SU-DHL-6 (cell line): ENCODE measurements around the gene ADCY7.

Experiments
- H2AFZ ChIP-seq: fragments of 200-600 bp; sonication (generic); 2 replicates; pipeline ENCODE4 v1.6.1; 2014; ENCODE audit warnings: low read depth, mild to moderate bottlenecking, moderate library complexity, mixed read lengths, antibody characterized with exemption, low read length; ENCODE audit not compliant: severe bottlenecking
- H3F3A ChIP-seq: fragments of 200-600 bp; shearing (Covaris generic); 2 replicates; pipeline ENCODE4 v1.6.0; 2016; ENCODE audit warnings: antibody characterized with exemption, mild to moderate bottlenecking; ENCODE audit not compliant: insufficient read depth
- H3K27ac ChIP-seq: fragments of 200-600 bp; sonication (generic); 2 replicates; pipeline ENCODE4 v1.5.1; 2016; ENCODE audit warnings: low read depth, mild to moderate bottlenecking, low read length, moderate library complexity, mixed read lengths
- H3K27me3 ChIP-seq: fragments of 200-600 bp; sonication (generic), shearing (Covaris generic); 2 replicates; pipeline ENCODE4 v1.6.0; 2014; ENCODE audit warnings: mild to moderate bottlenecking, low read length
- H3K36me3 ChIP-seq: fragments of 200-600 bp; sonication (generic); 2 replicates; pipeline ENCODE4 v1.6.1; 2014; ENCODE audit warnings: mild to moderate bottlenecking, low read length, mixed read lengths
- H3K4me2 ChIP-seq: fragments of 300-600, 200-600 bp; shearing (Covaris generic), sonication (generic); 2 replicates; pipeline ENCODE4 v1.6.0; 2014; ENCODE audit warnings: low read length, low read depth, mild to moderate bottlenecking; ENCODE audit not compliant: poor library complexity, severe bottlenecking
- H3K4me3 ChIP-seq: fragments of 200-600 bp; sonication (generic); 2 replicates; pipeline ENCODE4 v1.5.1; 2014; ENCODE audit warnings: antibody characterized with exemption, low read length, mild to moderate bottlenecking, mixed read lengths; ENCODE audit not compliant: insufficient read depth, poor library complexity, severe bottlenecking
- H3K79me2 ChIP-seq: fragments of 200-600 bp; sonication (generic); 2 replicates; pipeline ENCODE4 v1.6.1; 2014; ENCODE audit warnings: mild to moderate bottlenecking, low read length, moderate library complexity; ENCODE audit not compliant: insufficient read depth
- H3K9ac ChIP-seq: fragments of 200-600 bp; sonication (generic); 2 replicates; pipeline ENCODE4 v1.7.0; 2014; ENCODE audit warnings: mild to moderate bottlenecking, low read length
- H3K9me2 ChIP-seq: fragments of 200-600 bp; sonication (generic); replicated peaks from 2 replicates; pipeline ENCODE4 v1.6.1; 2014; ENCODE audit warnings: low read length; ENCODE audit not compliant: insufficient read depth
- H3K9me3 ChIP-seq: fragments of 200-600 bp; sonication (generic); 2 replicates; pipeline ENCODE4 v1.6.1; 2014; ENCODE audit warnings: low read length, mixed read lengths; ENCODE audit not compliant: insufficient read depth
- H4K20me1 ChIP-seq: fragments of 200-600 bp; sonication (generic); 2 replicates; pipeline ENCODE4 v1.6.1; 2014; ENCODE audit warnings: low read depth, mild to moderate bottlenecking, antibody characterized with exemption, low read length, moderate library complexity, mixed read lengths
- EZH2phosphoT487 ChIP-seq: fragments of 200-600 bp; sonication (generic), shearing (Covaris generic); conservative IDR thresholded peaks from 2 replicates; pipeline ENCODE4 v1.6.1; 2018; ENCODE audit warnings: mild to moderate bottlenecking, antibody characterized with exemption, low read length, moderate library complexity, mixed read lengths
- TF ChIP-seq, protein P1 (sequence below): fragments of 200-600 bp; sonication (generic); IDR thresholded peaks from one replicate; pipeline ENCODE4 v1.5.1; 2017; ENCODE audit warnings: antibody characterized with exemption, mild to moderate bottlenecking, low read length, moderate library complexity; ENCODE audit not compliant: insufficient read depth, poor library complexity, severe bottlenecking

Gene ADCY7

DNA sequence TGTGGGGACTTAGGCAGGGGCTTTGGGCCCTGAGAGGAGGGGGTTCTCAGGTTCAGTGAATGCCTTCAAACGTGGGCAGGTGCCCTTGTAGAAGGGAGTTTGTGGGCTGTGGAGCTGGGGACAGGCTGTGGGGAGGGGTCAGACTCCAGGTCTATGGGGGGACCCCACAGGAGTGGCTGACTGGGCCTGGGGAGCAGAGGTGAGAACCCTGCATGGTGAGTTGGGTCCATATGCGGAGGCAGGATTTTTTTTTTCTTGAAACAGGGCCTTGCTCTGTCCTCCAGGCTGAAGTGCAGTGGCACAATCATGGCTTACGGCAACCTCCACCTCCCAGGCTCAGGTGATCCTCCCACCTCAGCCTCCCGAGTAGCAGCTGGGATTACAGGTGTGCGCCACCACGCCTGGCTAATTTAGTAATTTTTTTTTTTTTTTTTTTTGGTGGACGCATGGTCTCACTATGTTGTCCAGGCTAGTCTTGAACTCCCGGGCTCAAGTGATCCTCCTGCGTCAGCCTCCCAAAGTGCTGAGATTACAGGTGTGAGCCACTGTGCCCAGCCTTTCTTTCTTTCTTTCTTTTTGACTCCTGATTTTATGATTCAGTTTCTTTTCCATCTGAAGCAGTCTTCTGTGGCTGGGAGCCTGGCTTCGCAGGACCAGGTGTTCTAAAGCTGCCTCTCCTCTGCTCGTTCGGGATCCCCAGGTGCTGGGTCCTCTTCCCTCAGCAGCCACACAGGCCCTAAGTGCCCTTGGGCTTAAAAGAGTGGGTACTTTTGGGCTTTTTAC is 19.0 kb upstream of the ADCY7 start:
- Histone ChIP-seq H2AFZ (no peak overlapping the region), H3K4me3 (no peak overlapping the region), H3K36me3 (no peaks in the 10 kb centered on the region), H3K9me3 (no peaks in the 10 kb centered on the region), H4K20me1 (no peaks in the 10 kb centered on the region), H3K79me2 (no peaks in the 10 kb centered on the region), H3F3A (no peaks in the 10 kb centered on the region), H3K9me2 (no peaks in the 10 kb centered on the region), H3K27ac (no peak overlapping the region), H3K27me3 (no peaks in the 10 kb centered on the region), H3K4me2 (no peak overlapping the region), H3K9ac (no peak overlapping the region)
- TF ChIP-seq, protein P1, sequence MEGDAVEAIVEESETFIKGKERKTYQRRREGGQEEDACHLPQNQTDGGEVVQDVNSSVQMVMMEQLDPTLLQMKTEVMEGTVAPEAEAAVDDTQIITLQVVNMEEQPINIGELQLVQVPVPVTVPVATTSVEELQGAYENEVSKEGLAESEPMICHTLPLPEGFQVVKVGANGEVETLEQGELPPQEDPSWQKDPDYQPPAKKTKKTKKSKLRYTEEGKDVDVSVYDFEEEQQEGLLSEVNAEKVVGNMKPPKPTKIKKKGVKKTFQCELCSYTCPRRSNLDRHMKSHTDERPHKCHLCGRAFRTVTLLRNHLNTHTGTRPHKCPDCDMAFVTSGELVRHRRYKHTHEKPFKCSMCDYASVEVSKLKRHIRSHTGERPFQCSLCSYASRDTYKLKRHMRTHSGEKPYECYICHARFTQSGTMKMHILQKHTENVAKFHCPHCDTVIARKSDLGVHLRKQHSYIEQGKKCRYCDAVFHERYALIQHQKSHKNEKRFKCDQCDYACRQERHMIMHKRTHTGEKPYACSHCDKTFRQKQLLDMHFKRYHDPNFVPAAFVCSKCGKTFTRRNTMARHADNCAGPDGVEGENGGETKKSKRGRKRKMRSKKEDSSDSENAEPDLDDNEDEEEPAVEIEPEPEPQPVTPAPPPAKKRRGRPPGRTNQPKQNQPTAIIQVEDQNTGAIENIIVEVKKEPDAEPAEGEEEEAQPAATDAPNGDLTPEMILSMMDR = no peak
- TF ChIP-seq EZH2phosphoT487 = no peak

DNA sequence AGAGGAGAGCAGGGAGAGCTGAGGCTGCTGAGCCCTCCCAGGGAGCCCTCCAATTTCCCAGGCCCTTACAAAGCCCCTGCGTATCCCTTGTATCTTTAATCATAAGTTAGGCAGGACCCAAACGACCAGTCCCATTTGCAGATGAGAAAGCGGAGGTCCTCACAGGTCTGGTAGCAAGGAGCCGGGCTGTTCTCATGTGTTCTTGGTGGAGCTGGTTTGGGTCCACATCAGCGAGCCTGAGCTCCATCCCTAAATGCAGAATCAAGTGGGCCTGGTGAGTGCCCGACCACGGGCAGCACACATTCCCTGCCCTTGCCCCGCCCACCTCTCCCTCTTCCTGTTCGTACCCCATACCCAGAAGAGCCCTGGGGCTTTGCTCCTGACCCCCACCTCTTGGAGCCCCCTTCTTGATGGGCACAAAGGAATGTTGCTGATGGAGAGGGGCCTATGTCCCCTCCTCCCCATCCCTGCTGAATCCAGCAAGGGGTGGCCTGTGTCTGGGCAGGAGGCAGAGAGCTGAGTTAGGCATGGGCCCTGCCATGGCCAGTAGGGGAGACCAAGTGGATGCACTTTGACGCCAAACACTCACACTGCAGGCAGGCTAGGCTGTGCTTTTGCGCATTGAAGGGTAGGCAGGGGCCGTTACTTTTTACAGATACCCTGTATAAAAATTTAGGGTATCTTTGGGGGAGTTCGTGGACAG is 18.3 kb upstream of the ADCY7 start:
- no peak overlapping the region for H3K9ac ChIP-seq
- no peaks in the 10 kb centered on the region for H3K27me3 ChIP-seq
- no peaks in the 10 kb centered on the region for H3K9me2 ChIP-seq
- no peaks in the 10 kb centered on the region for H3K9me3 ChIP-seq
- no peaks in the 10 kb centered on the region for H3F3A ChIP-seq
- TF ChIP-seq, protein P1 = no peak
- no peak for TF ChIP-seq EZH2phosphoT487
- no peaks in the 10 kb centered on the region for H3K79me2 ChIP-seq
- H2AFZ ChIP-seq = no peak overlapping the region
- H3K4me3 ChIP-seq = no peak overlapping the region
- H3K27ac ChIP-seq = no peak overlapping the region
- no peaks in the 10 kb centered on the region for H4K20me1 ChIP-seq
- H3K4me2 ChIP-seq = no peak overlapping the region
- no peaks in the 10 kb centered on the region for H3K36me3 ChIP-seq

DNA sequence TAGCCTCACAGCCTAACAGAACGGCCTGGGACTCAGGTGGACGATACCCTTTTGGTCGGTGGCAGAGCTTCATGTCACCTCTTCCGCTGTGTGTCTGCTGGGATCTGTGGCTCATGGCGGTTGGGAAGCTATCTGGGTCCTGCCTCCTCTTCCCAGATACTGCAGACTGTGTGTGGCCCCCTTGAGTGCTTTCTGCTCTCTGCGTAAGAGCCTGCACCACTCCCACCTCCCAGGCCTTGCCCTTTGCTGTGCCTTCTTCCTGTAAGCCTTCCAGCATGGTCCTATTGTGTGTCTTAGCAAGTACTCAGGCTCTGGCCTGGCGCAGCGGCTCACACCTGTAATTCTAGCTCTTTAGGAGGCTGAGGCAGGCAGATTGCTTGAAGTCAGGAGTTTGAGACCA is 17.5 kb upstream of the ADCY7 start:
- Histone ChIP-seq H3K36me3 (no peaks in the 10 kb centered on the region), H3K9me3 (no peaks in the 10 kb centered on the region), H3K9me2 (no peaks in the 10 kb centered on the region), H2AFZ (no peak overlapping the region), H3K4me3 (no peak overlapping the region), H3K27ac (no peak overlapping the region), H4K20me1 (no peaks in the 10 kb centered on the region), H3K79me2 (no peaks in the 10 kb centered on the region), H3F3A (no peaks in the 10 kb centered on the region), H3K27me3 (no peaks in the 10 kb centered on the region), H3K4me2 (no peak overlapping the region), H3K9ac (no peak overlapping the region)
- TF ChIP-seq, protein P1 = no peak
- no peak for TF ChIP-seq EZH2phosphoT487
